KMS-11 (cell line): ENCODE measurements around the gene CDC45.
"Not testable (repeated sequence)": the region's sequence is repeated elsewhere in the genome, so short reads cannot be mapped to it uniquely, and the experiment has no call there.

ENCODE experiments used
- H2AFZ ChIP-seq: fragments of 200-600 bp; sonication (generic); 2 replicates; pipeline ENCODE4 v1.6.1; 2016; ENCODE audit warnings: antibody characterized with exemption, mixed run types, low read depth
- H3K27ac ChIP-seq: fragments of 200-600 bp; sonication (generic); 2 replicates; pipeline ENCODE4 v1.6.1; 2016; ENCODE audit warnings: mild to moderate bottlenecking, mixed run types
- H3K27me3 ChIP-seq: fragments of 200-600 bp; sonication (generic); 2 replicates; pipeline ENCODE4 v1.6.1; 2017; ENCODE audit warnings: mild to moderate bottlenecking, low read depth, mixed run types, moderate library complexity; ENCODE audit not compliant: insufficient read depth
- H3K36me3 ChIP-seq: fragments of 200-600 bp; sonication (generic); 2 replicates; pipeline ENCODE4 v1.6.1; 2017; ENCODE audit warnings: mild to moderate bottlenecking, mixed run types; ENCODE audit not compliant: insufficient read depth
- H3K4me1 ChIP-seq: fragments of 200-600 bp; sonication (generic); 2 replicates; pipeline ENCODE4 v1.6.1; 2016; ENCODE audit warnings: mild to moderate bottlenecking, low read depth, mixed run types; ENCODE audit not compliant: poor library complexity, severe bottlenecking
- H3K4me2 ChIP-seq: fragments of 200-600 bp; sonication (generic); 2 replicates; pipeline ENCODE4 v1.7.0; 2016; ENCODE audit warnings: mild to moderate bottlenecking, mixed run types
- H3K4me3 ChIP-seq: fragments of 200-600 bp; sonication (generic); IDR thresholded peaks from 2 replicates; pipeline ENCODE4 v1.6.1; 2017; ENCODE audit warnings: low read depth, low read length, mixed read lengths; ENCODE audit not compliant: insufficient read depth
- H3K79me2 ChIP-seq: fragments of 200-600 bp; sonication (generic); 2 replicates; pipeline ENCODE4 v1.6.1; 2016; ENCODE audit warnings: low read depth, mixed run types; ENCODE audit not compliant: insufficient read depth
- H3K9ac ChIP-seq: fragments of 200-600 bp; sonication (generic); 2 replicates; pipeline ENCODE4 v1.6.1; 2016; ENCODE audit warnings: mild to moderate bottlenecking, mixed run types
- H4K20me1 ChIP-seq: fragments of 200-600 bp; sonication (generic); 2 replicates; pipeline ENCODE4 v1.6.1; 2016; ENCODE audit warnings: mild to moderate bottlenecking, mixed run types; ENCODE audit not compliant: insufficient read depth
- TF ChIP-seq, protein P1 (sequence below): fragments of 200-600 bp; sonication (generic); conservative IDR thresholded peaks from 2 replicates; pipeline ENCODE4 v1.6.1; 2017; ENCODE audit warnings: low read depth, mild to moderate bottlenecking, antibody characterized with exemption, low read length, moderate library complexity, mixed read lengths

The CDC45 gene

DNA sequence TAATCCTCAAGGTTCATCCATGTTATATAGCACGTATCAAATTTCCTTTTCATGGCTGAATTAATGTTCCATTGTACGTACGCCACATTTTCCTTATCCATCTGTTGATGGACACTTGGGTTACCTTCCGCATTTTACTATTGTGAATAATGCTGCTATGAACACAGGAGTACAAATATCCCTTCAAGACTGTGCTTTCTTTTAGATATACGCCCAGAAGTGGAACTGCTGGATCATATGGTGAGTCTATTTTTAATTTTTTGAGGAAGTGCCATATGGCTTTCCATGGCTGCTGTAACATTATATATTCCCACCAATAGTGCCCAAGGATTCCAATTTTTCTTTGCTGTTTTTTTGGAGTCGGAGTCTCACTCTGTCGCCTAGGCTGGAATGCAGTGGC, 41.4 kb upstream of the CDC45 start:
- H3K9ac ChIP-seq: no peak overlapping the region
- no peak overlapping the region for H3K27ac ChIP-seq
- no peak overlapping the region for H2AFZ ChIP-seq
- H4K20me1 ChIP-seq: no peaks in the 10 kb centered on the region; the same call in 1 of the 2 replicates
- H3K27me3 ChIP-seq: no peaks in the 10 kb centered on the region
- no peak overlapping the region for H3K4me2 ChIP-seq
- TF ChIP-seq, protein P1, sequence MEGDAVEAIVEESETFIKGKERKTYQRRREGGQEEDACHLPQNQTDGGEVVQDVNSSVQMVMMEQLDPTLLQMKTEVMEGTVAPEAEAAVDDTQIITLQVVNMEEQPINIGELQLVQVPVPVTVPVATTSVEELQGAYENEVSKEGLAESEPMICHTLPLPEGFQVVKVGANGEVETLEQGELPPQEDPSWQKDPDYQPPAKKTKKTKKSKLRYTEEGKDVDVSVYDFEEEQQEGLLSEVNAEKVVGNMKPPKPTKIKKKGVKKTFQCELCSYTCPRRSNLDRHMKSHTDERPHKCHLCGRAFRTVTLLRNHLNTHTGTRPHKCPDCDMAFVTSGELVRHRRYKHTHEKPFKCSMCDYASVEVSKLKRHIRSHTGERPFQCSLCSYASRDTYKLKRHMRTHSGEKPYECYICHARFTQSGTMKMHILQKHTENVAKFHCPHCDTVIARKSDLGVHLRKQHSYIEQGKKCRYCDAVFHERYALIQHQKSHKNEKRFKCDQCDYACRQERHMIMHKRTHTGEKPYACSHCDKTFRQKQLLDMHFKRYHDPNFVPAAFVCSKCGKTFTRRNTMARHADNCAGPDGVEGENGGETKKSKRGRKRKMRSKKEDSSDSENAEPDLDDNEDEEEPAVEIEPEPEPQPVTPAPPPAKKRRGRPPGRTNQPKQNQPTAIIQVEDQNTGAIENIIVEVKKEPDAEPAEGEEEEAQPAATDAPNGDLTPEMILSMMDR: no peak
- peaks cover 22% of the 10 kb centered on the region for H3K79me2 ChIP-seq
- H3K4me3 ChIP-seq: no peak overlapping the region
- no peaks in the 10 kb centered on the region for H3K36me3 ChIP-seq
- peaks cover 7% of the 10 kb centered on the region for H3K4me1 ChIP-seq

DNA sequence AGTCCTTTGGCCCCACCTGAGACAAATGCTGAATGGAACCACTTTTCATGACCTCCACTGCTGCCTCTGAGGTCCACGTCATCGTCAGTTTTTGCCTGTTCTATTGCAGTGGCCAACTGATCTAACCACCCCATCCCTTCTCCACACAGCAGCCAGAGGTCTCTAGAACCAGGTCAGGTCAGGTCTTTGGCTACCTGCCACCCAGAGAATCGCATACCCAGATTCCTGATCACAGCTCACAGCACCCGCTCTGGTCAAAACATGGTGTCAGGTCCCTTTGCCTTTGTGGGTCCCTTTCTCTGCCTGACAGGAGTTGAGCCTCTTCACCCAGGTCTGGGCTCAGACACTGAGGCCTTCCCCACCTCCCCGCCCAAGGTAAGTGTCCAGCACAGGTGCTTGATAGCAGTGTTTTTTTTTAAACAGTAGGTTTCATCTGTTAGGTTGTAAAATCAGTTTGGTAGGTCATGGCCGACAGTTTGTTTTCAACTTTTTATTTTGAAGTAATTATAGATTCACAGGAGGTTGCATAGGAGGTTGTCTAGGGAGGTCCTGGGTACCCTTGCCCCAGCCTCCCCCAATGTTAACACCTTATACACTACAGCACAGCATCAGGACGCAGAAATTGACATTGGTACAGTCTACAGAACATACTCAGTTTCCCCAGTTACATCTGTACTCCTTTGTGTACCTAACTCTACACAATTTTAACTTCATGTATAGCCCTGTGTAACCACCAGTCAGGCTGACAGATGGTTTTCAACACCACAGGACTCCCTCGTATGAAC, 39.1 kb upstream of the CDC45 start:
- no peaks in the 10 kb centered on the region for H3K36me3 ChIP-seq

DNA sequence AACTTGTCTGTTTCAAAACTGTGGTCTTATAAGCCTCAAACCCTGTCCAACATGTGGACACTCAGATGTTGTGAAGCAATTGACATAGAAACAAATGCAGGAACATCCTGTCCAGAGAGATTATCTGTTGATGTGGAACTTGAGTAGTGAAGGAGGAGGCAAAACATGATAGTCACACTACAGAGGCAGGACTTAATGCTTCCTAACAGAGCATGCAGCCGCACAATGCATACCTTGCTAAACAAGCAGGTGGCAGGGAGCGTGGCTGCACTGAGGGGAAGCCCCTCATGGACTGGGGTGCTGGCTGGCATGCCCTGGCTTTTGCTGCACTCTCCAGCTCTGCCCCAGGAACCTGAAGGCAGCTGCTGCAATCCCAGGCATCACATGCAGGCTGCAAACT, 37.6 kb upstream of the CDC45 start:
- Histone ChIP-seq H3K9ac (no peak overlapping the region), H3K4me2 (no peak overlapping the region), H3K27me3 (no peaks in the 10 kb centered on the region), H3K4me1 (peaks cover 9% of the 10 kb centered on the region), H3K79me2 (peaks cover 56% of the 10 kb centered on the region), H3K36me3 (no peaks in the 10 kb centered on the region), H2AFZ (no peak overlapping the region), H4K20me1 (no peaks in the 10 kb centered on the region; the same call in 1 of the 2 replicates), H3K27ac (no peak overlapping the region), H3K4me3 (no peak overlapping the region)
- TF ChIP-seq, protein P1: no peak

More for the DNA sequence above, 39.1 kb upstream of the CDC45 start:
- H3K79me2 ChIP-seq: peaks cover 41% of the 10 kb centered on the region
- TF ChIP-seq, protein P1: no peak
- no peak overlapping the region for H3K9ac ChIP-seq
- H3K27me3 ChIP-seq: no peaks in the 10 kb centered on the region
- H3K4me3 ChIP-seq: no peak overlapping the region
- no peaks in the 10 kb centered on the region; the same call in 1 of the 2 replicates for H4K20me1 ChIP-seq
- H2AFZ ChIP-seq: no peak overlapping the region
- H3K27ac ChIP-seq: no peak overlapping the region
- no peaks in the 10 kb centered on the region for H3K4me1 ChIP-seq
- H3K4me2 ChIP-seq: no peak overlapping the region

DNA sequence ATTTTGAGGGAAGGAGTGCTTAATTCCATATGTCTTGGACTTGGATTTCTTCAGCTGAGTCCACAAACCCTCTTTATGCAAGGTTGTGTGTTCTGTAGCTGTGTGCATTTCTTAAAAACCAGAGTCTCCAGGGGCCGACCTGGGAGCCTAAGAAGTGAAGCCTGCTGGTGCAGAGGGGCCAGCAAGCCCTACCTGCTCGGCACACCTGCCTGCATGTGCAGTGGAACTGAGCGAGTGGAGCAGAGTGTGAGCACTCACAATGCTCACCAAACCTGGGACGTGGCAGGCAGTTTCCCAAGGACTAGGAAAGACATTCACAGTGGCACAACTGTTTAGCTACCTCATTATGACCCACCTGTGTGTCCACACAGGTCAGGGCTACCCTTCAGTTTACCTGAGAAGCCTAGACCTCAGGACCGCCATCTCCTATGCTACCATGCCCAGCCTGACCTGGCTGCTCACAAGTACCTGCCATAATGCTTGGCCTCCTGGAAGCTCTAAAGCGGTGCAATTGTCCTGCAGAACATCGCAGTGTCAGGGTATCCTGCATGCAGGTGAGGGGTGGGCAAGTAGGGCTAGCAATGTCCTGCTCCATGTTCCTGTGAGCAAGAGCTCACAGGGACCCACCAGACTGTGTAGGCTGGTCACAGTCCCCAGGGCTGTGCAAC, 36.0 kb upstream of the CDC45 start:
- no peaks in the 10 kb centered on the region; the same call in 1 of the 2 replicates for H4K20me1 ChIP-seq
- TF ChIP-seq, protein P1: no peak

DNA sequence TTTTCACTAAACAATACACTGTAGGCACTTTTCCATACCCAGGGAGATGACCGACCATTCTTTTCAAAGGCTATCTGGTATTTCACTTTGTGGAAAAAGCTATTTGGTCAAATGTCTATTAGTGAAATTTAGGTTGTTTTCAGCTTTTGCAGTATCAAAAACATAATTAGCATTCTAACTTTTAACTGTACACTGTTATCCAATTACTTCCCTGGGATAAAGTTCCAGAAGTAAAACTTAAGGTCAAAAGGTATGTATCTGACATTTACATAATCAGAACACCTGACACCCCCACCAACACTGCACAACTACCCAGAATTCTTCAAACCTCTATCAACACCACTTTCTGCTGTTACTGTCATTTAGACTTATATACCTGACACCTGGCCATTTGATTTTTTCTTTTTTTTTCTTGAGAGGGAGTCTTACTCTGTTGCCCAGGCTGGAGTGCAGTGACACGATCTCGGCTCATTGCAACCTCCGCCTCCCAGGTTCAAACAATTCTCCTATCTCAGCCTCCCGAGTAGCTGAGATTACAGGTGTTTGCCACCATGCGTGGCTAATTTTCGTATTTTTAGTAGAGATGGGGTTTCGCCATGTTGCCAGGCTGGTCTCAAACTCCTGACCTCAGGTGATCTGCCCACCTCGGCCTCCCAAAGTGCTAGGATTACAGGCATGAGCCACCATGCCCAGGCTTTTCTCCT, 34.3 kb upstream of the CDC45 start:
- not testable (repeated sequence) for H3K4me3 ChIP-seq, H3K9ac ChIP-seq, H2AFZ ChIP-seq, H4K20me1 ChIP-seq, H3K27ac ChIP-seq, H3K36me3 ChIP-seq, H3K27me3 ChIP-seq
- H3K4me2 ChIP-seq: peak overlapping the region; percentile 15; the same call in 1 of the 2 replicates
- H3K79me2 ChIP-seq: peaks cover 74% of the 10 kb centered on the region
- H3K4me1 ChIP-seq: peaks cover 27% of the 10 kb centered on the region

More for the DNA sequence above, 36.0 kb upstream of the CDC45 start:
- Histone ChIP-seq H3K27me3 (no peaks in the 10 kb centered on the region), H3K4me1 (peaks cover 14% of the 10 kb centered on the region), H3K27ac (no peak overlapping the region), H3K79me2 (peaks cover 66% of the 10 kb centered on the region), H3K9ac (no peak overlapping the region), H3K36me3 (no peaks in the 10 kb centered on the region), H2AFZ (no peak overlapping the region), H3K4me2 (no peak overlapping the region), H3K4me3 (no peak overlapping the region)
